HG03139 (cell line): ENCODE results near the gene EDDM3A.
"Not testable (repeated sequence)": the region's sequence is repeated elsewhere in the genome, so short reads cannot be mapped to it uniquely, and the experiment has no call there.

ENCODE experiments used
- ATAC-seq: cut with Tn5 transposase; IDR thresholded peaks from one replicate; pipeline ENCODE4 v1.9.1; 2021; ENCODE audit not compliant: unreplicated experiment

Gene EDDM3A

GRCh38 chr14:20745571-20746358 lies at the start of gene EDDM3A:
Gene EDDM3A (plus strand): TSS chr14:20745887. CDS start chr14:20747581, 1,694 bp downstream.
- ATAC-seq: no peak

GRCh38 chr14:20696764-20697163 lies 48.9 kb upstream of the EDDM3A start:
- no peak for ATAC-seq

GRCh38 chr14:20697273-20698017 lies 48.2 kb upstream of the EDDM3A start:
- no peak for ATAC-seq

- ATAC-seq: no peak
These were observed 47.7 kb upstream of the EDDM3A start for GRCh38 chr14:20698018-20698329.

- ATAC-seq: no peak
These were observed 46.8 kb upstream of the EDDM3A start for GRCh38 chr14:20698934-20699333.

- ATAC-seq: no peak
These were observed 45.8 kb upstream of the EDDM3A start for GRCh38 chr14:20699931-20700330.

GRCh38 chr14:20700965-20701364 lies 44.7 kb upstream of the EDDM3A start:
- not testable (repeated sequence) for ATAC-seq

- no peak for ATAC-seq
These were observed 38.9 kb upstream of the EDDM3A start for GRCh38 chr14:20706657-20707355.

- no peak for ATAC-seq
These were observed 38.1 kb upstream of the EDDM3A start for GRCh38 chr14:20707622-20708021.

GRCh38 chr14:20711261-20711660 lies 34.4 kb upstream of the EDDM3A start:
- no peak for ATAC-seq

- no peak for ATAC-seq
These were observed 34.0 kb upstream of the EDDM3A start for GRCh38 chr14:20711685-20712084.

GRCh38 chr14:20712904-20713303 lies 32.8 kb upstream of the EDDM3A start:
- no peak for ATAC-seq

GRCh38 chr14:20714593-20715250 lies 31.0 kb upstream of the EDDM3A start:
- no peak for ATAC-seq

- no peak for ATAC-seq
These were observed 25.9 kb upstream of the EDDM3A start for GRCh38 chr14:20719777-20720176.

GRCh38 chr14:20720741-20721140 lies 24.9 kb upstream of the EDDM3A start:
- ATAC-seq: no peak

- ATAC-seq: no peak
These were observed 23.7 kb upstream of the EDDM3A start for GRCh38 chr14:20722016-20722415.

- no peak for ATAC-seq
These were observed 22.2 kb upstream of the EDDM3A start for GRCh38 chr14:20723488-20723887.

GRCh38 chr14:20726121-20726520 lies 19.6 kb upstream of the EDDM3A start:
- ATAC-seq: not testable (repeated sequence)

GRCh38 chr14:20726531-20726930 lies 19.2 kb upstream of the EDDM3A start:
- no peak for ATAC-seq

GRCh38 chr14:20730891-20731290 lies 14.8 kb upstream of the EDDM3A start:
- ATAC-seq: no peak

GRCh38 chr14:20732477-20732876 lies 13.2 kb upstream of the EDDM3A start:
- ATAC-seq: no peak
